A673 (cell line): Measurements from ENCODE around the gene REN. TPM values are rescaled to one million over a fixed set of nuclear protein-coding genes. Genes with fewer than 3 reads are reported as not detected.

ENCODE experiments used
- BruUV-seq: library from RNA; stranded (reverse); fragments of 400-500 nt; replicated peaks from 2 replicates; lab custom pipeline; 2021; lab: Mats Ljungman, UMichigan
- CTCF ChIA-PET: fragments of 300-600 bp; sonication (Branson Sonifier 250); formaldehyde crosslinking; loops from one replicate; lab custom pipeline; 2022; ENCODE audit warnings: antibody characterized with exemption; lab: Charles Lee
- POLR2A ChIA-PET: fragments of 300-600 bp; sonication (Branson Sonifier 250); formaldehyde crosslinking; loops from one replicate; lab custom pipeline; 2022; ENCODE audit warnings: antibody characterized with exemption; ENCODE audit not compliant: low non-redundant PET; lab: Charles Lee
- DNase-seq: peaks from one replicate; pipeline ENCODE4 v3.0.0-alpha.2; 2015; ENCODE audit warnings: low spot score
- H3K27ac ChIP-seq: fragments of 200-600 bp; sonication (generic); 2 replicates; pipeline ENCODE4 v1.5.1; 2016; ENCODE audit warnings: mixed run types, low read depth, mild to moderate bottlenecking, mixed read lengths, antibody characterized with exemption, low read length; ENCODE audit not compliant: poor library complexity, severe bottlenecking
- H3K27me3 ChIP-seq: fragments of 200-600 bp; sonication (generic); replicated peaks from 2 replicates; pipeline ENCODE4 v1.6.1; 2017; ENCODE audit warnings: mixed run types, low read depth, mild to moderate bottlenecking, mixed read lengths, antibody characterized with exemption, low read length; ENCODE audit not compliant: insufficient read depth, poor library complexity
- H3K36me3 ChIP-seq: fragments of 200-600 bp; sonication (generic); 2 replicates; pipeline ENCODE4 v1.6.1; 2016; ENCODE audit warnings: mixed run types, mild to moderate bottlenecking, mixed read lengths, antibody characterized with exemption, low read length; ENCODE audit not compliant: insufficient read depth, poor library complexity, severe bottlenecking
- H3K4me1 ChIP-seq: fragments of 200-600 bp; sonication (generic); 2 replicates; pipeline ENCODE4 v1.6.1; 2017; ENCODE audit warnings: mixed run types, mild to moderate bottlenecking, mixed read lengths, antibody characterized with exemption, low read length; ENCODE audit not compliant: insufficient read depth, poor library complexity, severe bottlenecking
- H3K4me3 ChIP-seq: fragments of 200-600 bp; sonication (generic); 2 replicates; pipeline ENCODE4 v1.5.1; 2016; ENCODE audit warnings: low read depth, mixed run types, mild to moderate bottlenecking, mixed read lengths, low read length; ENCODE audit not compliant: poor library complexity, severe bottlenecking
- H3K9me3 ChIP-seq: fragments of 200-600 bp; sonication (generic); 2 replicates; pipeline ENCODE4 v1.6.1; 2016; ENCODE audit warnings: mixed run types, low read depth, mild to moderate bottlenecking, mixed read lengths, antibody characterized with exemption, low read length; ENCODE audit not compliant: poor library complexity, severe bottlenecking
- CTCF ChIP-seq: fragments of 300-800, 200-600 bp; sonication (generic); conservative IDR thresholded peaks from 2 replicates; pipeline ENCODE4 v1.5.1; 2017; ENCODE audit warnings: low read depth, mild to moderate bottlenecking, antibody characterized with exemption, low read length, moderate library complexity, mixed read lengths
- EZH2 ChIP-seq: fragments of 200-600 bp; sonication (generic); IDR thresholded peaks from 2 replicates; pipeline ENCODE4 v1.6.1; 2017; ENCODE audit warnings: borderline replicate concordance, low read depth, mild to moderate bottlenecking, mixed read lengths, antibody characterized with exemption, low read length; ENCODE audit not compliant: poor library complexity, severe bottlenecking
- intact Hi-C: fragments of 100-400 bp; cut with micrococcal nuclease; formaldehyde crosslinking; loops from one replicate; pipeline ENCODE4 v1.10.0; 2022; ENCODE audit not compliant: unreplicated experiment
- total RNA-seq: library from RNA; stranded (reverse); gene quantifications from 2 replicates; pipeline ENCODE4 v1.2.3, GENCODE V29; 2021

Gene REN
- total RNA-seq, 1 experiment from 2014 or later, result not detected

GRCh38 chr1:204143276-204144041 lies 22.7 kb downstream of the REN start:
- intact Hi-C loops, result no loop called here
- CTCF ChIA-PET, result interaction anchor here (0.6 kb wide), 1 partner anchor 283 kb away, joined by 5 read pairs; no protein-coding TSS in a partner anchor

GRCh38 chr1:204142032-204142974 lies 23.8 kb downstream of the REN start:
- CTCF ChIA-PET, result interaction anchor here (0.6 kb wide), 1 partner anchor 13 kb away, joined by 3 read pairs; no protein-coding TSS in a partner anchor
- BruUV-seq, result no TSS peak
- H3K27ac ChIP-seq, result no peak overlapping the region

More at GRCh38 chr1:204143276-204144041, 22.7 kb downstream of the REN start:
- no peaks in the 10 kb centered on the region for H3K9me3 ChIP-seq
- no peak overlapping the region for H3K27ac ChIP-seq
- no peaks in the 10 kb centered on the region for H3K4me1 ChIP-seq
- no peak overlapping the region for H3K4me3 ChIP-seq
- no peak for DNase-seq
- TF ChIP-seq EZH2, result no peak
- no peak for TF ChIP-seq CTCF
- H3K36me3 ChIP-seq, result no peaks in the 10 kb centered on the region
- H3K27me3 ChIP-seq, result no peaks in the 10 kb centered on the region
- POLR2A ChIA-PET, result no interaction called here
- BruUV-seq, result no TSS peak

More at GRCh38 chr1:204142032-204142974, 23.8 kb downstream of the REN start:
- TF ChIP-seq EZH2, result no peak
- no peak for TF ChIP-seq CTCF
- Histone ChIP-seq H3K4me3 (no peak overlapping the region), H3K4me1 (no peaks in the 10 kb centered on the region), H3K27me3 (no peaks in the 10 kb centered on the region), H3K9me3 (no peaks in the 10 kb centered on the region), H3K36me3 (no peaks in the 10 kb centered on the region)
- no peak for DNase-seq
- intact Hi-C loops, result no loop called here
- POLR2A ChIA-PET, result no interaction called here
